RPMI8226 (cell line): ENCODE data around the gene ALG8.
"Not testable (repeated sequence)": the region's sequence is repeated elsewhere in the genome, so short reads cannot be mapped to it uniquely, and the experiment has no call there.

Experiments used
- DNase-seq: peaks from one replicate; pipeline ENCODE4 v3.0.0-alpha.2; 2015

The ALG8 gene

DNA sequence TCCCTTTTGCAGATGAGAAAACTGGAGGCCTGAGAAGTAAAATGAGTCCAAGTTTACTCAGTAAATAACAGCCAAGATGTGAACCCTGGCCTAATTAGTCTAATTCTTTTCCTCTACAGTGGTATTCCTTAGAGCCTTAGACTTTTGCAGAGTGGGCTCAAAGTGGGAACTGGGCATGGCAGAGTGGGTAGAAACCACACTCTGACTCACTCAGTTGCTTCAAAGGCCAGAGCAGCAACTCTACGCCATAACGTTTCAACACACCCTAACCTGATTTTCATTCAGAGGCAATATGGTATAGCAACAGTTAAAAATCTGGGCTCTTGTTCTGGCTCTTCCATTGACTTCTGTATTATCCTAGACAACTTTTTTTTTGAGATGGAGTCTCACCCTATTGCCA lies 73.0 kb downstream of the ALG8 start:
- no peak for DNase-seq

DNA sequence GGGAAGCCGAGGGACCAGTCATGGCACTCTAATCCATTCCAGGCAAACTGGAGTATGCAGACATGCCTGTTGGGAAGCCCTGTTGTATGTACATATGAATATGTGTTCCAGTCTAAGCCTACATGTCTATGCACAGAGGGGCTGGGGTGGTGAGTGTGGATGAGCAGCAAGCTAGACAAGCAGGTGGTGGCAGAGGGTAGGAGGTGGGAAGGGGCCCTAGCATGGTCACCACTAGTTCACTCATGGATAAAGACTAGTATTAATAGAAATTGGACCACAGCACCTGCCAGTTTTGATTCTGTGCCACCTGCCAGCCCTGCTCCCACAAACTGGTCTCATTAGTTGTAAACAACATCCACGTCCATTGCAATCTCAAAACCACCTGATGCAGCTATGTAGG lies 74.2 kb downstream of the ALG8 start:
- DNase-seq = no peak

DNA sequence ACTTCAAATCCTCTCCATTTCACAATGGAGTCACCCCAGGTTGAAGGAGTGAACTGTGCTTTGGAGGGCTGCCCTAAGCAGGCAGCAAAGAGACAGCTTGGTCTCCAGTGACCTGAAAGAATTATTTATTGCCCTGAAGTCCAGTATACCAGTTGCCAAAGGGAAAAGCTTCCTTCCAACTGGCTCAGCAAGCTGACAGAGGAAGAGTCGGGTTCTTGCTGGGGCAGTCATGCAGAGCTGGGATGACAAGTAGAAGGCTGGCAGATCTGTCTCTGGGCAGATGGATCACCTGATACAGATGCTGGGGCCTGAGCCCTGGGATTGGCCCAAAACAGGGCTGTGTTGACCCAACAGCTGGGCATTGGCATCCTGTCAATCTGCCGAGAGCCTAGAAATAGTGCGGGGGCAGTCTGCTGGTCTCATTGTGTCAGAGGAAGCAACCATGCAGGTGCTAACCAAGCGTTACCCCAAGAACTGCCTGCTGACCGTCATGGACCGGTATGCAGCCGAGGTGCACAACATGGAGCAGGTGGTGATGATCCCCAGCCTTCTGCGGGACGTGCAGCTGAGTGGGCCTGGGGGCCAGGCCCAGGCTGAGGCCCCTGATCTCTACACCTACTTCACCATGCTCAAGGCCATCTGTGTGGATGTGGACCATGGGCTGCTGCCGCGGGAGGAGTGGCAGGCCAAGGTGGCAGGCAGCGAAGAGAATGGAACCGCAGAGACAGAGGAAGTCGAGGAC lies 75.8 kb downstream of the ALG8 start, which contains the start of gene THRSP:
Gene THRSP, plus strand, starts transcription at position 422 of the 742 bp plus-strand sequence. Its CDS starts 21 bp downstream, at position 443.
- no peak for DNase-seq

DNA sequence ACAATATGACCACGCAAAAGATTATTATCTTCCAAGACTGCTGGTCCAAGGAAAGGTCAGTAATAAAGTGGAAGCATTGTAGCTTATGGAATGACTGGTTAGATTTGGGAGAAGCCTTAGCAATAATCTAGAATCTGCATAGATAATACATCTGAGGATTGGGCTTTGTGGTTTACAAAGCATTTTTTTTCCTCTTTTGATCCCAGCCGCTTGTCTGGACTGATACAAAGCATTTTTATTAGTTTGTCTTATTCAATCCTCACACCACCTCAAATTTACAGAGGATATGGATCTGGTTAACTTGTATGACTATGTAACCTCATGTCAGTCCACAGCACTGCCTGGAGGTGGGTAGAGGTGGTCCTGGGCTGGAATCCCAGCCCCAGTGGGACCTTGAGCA lies 76.8 kb downstream of the ALG8 start:
- no peak for DNase-seq

DNA sequence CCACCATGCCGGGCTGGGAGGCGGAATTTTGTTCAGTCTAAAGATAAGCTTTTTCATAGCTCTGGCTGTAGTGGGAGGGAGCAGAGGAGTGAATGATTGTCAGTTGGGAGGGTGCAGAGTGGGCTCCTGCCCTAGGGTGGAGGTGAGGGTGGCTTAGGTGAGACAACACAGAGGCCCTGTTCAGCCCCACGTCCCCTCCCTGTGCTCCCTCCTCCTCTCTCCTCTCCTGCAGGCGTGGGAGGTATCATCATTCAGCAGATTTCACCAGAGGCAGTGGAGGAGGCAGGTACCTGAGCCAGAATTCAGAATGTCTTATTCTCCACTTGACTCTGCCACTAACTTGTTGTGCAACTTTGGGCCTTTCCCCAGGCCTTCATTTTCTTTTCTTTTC lies 77.5 kb downstream of the ALG8 start:
- DNase-seq = no peak

DNA sequence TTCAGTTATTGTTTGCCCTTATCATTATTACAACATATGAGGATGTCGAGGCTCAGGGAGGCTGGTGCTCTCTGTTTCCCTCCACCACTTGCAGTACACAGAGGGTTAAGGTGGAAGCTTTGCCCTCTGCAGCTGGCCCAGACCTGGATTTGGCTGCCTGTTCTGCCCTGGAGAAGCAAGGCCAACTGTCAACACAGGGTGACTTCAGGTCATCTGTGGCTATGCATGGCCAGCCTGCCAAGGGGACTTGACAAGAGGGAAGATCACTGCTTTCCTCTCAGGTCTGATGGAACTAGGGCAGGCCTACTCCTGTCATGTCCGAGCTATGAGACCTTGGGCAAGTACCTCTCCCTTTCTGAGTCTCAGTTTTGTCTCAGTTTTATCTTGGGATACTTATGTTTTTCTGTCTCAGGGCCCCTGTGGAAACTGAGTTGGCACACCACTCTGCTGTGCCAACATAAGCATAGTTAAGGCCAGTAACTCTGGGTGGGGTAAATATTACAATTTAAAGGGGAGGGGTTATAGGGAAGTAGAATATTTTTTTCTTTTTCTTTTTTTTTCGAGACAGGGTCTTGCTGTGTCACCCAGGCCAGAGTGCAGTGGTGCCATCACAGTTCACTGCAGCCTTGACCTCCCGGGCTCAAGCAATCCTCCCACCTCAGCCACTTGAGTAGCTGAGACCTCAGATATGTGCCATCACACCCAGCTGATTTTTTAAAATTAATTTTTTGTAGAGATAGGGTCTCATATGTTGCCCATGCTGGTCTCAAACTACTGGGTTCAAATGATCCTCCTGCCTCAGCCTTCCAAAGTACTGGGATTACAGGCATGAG lies 78.1 kb downstream of the ALG8 start:
- DNase-seq = no peak

DNA sequence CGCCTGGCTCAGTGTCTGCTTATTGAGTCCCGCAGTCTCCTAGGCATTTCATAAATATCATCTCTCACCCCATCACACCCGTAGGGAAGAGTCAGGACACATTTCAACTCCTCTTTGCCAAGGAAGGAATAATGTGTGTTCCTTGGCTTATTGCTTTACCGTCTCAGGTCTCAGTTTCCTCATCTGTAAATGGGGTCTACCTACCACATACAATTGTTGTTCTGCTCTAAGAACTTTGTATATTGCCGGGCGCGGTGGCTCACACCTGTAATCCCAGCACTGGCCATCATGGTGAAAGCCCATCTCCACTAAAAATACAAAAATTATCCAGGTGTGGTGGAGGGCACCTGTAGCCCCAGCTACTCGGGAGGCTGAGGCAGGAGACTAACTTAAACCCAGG lies 78.9 kb downstream of the ALG8 start:
- DNase-seq = no peak

DNA sequence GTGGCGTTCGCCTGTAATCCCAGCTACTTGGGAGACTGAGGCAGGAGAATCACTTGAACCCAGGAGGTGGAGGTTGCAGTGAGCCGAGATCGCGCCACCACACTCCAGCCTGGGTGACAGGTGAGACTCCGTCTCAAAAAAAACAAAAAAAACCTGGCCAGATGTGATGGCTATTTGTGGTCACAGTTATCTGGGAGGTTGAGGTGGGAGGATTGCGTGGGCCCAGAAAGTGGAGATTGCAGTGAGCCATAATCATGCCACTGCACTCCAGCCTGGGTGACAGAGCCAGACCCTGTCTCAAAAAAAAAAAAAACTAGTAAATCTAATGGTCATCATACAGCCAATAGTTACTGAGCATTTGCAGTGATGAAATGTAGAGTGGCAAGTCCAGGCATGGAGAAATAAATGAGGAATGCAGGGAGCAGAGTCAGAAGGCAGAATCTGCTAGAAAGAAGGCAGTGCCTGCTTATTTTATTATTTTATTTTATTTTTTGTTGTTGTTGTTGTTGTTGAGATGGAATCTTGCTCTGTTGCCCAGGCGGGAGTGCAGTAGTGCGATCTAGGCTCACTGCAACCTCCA lies 79.6 kb downstream of the ALG8 start:
- DNase-seq = not testable (repeated sequence)

DNA sequence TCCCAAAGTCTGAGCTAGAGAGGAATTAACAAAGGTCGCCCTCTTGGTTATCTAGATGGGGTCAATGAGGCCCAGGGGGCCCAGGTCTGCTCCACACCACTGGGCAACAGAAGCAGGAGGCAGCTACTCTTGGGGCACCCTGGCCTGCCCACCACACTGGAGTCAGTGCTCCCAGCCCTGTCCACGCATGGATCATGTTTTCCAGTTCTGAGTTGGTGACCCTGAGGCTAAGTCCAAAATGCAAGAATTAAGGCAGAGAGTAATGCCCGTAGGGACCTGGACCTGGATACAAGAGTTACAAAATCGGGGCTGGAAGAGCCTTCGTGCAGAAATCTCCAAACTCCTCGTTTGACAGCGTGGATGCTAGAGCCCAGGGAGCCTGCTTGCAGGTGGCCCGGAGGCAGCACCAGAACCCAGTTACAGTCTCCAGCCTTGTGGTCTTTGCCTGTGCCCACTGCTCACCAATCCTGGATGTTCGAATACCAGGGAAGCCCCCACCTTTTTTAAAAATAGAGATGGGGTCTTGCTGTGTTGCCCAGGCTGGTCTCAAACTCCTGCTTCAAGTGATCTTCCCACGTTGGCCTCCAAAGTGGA lies 81.9 kb downstream of the ALG8 start:
- DNase-seq = no peak

DNA sequence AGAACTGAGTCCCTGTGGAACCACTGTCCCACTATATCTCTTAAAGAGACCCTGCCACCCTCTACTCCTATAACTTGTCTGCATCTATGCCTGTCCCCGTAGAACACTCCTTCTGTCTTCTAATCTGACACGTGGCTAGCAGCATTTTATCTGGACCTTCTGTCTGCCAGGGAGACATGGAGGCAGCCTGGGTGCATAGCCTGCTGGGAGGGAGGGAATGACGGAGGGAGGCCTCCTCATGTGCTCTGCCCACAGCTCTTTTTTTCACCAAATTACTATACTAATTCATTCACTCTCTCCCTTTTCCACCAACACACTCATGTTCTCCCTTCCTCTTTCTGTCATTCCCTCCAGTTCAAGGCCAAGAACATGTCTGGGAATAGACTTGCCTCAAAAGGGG lies 83.3 kb downstream of the ALG8 start:
- DNase-seq = no peak

DNA sequence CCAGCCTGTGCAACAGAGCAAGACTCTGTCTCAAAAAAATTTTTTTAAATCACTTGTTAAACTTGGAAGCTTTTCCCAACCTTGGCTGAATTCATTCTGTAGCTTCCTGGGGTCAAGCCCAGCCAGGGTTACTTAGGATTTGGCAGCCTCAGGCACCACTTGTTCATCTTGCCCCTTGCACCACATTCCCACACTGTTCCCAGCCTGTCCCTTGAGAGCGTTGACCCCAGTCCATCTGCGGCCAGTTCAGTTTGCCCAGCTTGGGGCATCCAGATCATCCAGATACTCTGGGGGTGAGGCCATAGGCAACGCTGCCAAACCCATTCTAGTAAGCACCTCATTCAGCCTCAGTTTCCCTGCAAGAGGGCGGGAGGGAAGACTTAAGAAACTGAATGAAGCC lies 84.5 kb downstream of the ALG8 start:
- DNase-seq = no peak

DNA sequence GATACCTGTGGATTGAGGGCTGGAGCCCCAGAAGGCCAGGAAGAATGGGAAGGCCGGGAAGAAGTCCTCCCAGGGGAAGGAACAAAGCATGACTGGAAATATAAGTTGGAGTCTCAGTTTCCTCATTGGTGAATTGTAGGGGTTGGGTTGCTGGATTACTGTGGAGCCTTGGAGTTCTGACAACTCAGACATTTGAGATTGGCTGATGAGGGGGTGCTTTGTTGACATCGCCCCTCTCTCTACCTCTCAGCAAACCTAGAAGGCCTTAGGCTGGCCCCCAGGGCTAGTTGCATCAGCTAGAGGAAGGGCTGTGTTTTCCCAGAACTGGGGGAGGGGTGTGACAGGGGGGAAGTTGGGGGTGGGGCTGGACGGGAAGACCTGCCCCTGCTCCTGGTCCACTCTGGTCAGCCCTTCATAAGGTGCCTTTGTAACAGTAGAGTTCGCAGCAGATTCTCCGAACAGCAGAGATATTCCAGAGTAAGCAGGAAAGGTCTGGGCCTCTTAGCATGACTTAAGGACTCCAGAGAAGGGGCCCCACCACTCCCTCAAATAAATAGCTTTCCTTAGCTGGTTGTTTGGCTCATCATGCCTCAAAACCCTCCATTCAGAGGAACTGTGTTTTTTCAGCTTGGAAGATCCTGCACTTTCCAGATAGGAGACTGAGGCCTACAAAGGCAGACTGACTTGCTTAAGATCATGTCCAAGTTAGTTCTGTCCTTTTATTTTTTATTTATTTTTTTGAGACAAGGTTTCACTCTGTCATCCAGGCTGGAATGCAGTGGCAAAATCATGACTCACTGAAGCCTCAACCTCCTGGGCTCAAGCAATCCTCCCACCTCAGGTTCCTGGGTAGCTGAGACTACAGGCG lies 88.2 kb downstream of the ALG8 start:
- DNase-seq = no peak
